SIG-M5 treated with dmso at 0.1 percent for 504 hours (cell line): ENCODE measurements around the gene TENT5C.
A peak's percentile ranks its signal among the peaks of the same experiment; 100 is the strongest.
"Not testable (repeated sequence)": the region's sequence is repeated elsewhere in the genome, so short reads cannot be mapped to it uniquely, and the experiment has no call there.

ENCODE experiments used
- DNase-seq: peaks from one replicate; lab custom pipeline; 2025; ENCODE audit not compliant: unreplicated experiment; lab: John Stamatoyannopoulos, UW

The TENT5C gene

DNA sequence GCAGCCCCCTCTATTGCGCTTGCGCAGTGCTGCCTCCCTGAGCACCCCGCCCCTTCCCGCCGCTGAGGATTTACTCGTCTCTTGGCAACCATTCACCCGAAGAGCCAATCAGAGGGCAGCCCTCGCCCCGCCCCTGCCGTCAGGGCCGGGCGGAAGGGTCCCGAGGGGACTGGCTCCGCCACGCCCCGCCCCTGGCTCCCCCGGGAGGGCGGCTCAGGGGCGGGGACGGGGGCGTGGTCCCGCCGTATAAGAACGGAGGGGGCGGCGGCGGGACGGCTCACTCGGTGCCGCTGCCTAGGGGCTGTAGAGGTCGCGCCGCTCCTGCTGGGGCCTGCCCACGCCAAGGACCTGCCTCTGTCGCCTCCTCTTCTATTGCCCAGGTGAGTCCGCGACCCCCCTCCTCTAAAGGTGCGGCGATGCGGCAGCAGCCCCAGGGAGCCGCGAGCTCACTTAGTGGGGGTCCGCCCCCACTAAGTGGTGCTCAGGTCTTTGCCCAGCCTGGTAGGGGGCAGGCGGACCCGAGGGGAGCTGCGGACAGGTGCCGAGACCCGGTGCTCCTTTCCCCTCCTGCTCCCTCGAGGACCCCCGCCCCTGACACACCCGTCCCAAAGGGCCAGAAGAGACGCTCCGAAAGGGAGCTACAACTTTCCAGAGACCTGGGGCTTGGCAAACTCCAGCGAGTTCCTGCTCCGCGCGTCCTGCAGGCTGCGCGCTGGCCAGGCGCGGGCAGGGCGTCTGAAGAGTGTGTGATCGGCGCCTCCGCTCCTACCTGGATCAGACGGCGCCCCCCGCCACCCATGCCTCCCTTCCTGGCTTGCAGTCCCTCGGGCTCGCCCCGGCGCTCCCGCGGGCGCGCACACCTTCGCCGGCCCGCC, at the start of gene TENT5C:
Gene TENT5C (plus strand): TSS at position 275 of the 875 bp plus-strand sequence. CDS start 16,821 bp downstream, outside the sequence.
- peak; percentile 94 for DNase-seq

DNA sequence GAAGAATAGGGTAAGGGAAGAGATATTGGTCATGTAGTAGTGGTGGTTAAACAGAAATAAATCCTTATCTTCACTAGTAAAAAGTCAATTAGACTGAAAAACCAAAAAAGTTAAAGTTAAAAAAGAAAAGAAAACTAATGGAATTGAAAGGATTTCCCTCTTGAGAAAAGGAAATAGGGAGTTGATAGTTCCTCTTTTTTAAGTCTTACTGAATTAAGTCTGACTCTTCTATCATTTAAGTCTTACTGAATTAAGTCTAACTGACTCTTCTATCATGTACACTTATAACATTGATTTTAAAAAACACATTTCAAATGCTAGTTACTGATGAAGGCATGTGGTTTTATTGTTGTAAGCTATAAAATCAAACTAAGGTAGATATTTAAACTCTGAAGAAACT, 49.5 kb upstream of the TENT5C start:
- DNase-seq, result peak; percentile 3

DNA sequence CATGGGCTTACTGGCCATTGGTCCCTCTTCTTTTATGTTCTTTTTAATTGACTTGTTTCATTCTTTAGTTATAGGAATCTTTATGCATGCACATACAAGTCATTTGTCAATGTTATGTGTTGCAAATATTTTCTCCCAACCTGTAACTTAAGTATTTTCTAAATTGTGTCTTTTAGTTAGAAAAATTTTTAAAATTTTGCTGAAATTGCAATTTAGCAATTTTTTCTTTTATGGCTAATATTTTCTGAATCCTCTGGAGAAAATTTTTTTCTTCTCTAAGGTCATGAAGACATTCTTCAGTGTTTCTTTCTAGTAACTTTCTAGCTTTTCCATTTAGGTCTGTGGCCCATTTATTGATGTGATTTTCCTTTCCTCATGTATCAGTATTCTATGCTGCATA, 48.9 kb upstream of the TENT5C start:
- DNase-seq, result no peak

DNA sequence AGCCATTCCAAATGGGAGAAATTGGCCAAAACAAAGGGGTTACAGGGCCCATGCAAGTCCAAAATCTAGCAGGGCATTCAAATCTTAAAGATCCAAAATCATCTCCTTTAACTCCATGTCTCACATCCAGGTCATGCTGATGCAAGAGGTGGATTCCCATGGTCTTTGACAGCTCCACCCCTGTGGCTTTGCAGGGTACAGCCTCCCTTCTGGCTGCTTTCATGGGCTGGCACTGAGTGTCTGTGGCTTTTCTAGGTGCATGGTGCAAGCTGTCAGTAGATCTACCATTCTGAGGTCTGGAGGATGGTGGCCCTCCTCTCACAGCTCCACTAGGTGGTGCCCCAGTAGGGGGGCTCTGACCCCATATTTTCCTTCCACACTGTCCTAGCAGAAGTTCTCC, 47.4 kb upstream of the TENT5C start:
- not testable (repeated sequence) for DNase-seq

DNA sequence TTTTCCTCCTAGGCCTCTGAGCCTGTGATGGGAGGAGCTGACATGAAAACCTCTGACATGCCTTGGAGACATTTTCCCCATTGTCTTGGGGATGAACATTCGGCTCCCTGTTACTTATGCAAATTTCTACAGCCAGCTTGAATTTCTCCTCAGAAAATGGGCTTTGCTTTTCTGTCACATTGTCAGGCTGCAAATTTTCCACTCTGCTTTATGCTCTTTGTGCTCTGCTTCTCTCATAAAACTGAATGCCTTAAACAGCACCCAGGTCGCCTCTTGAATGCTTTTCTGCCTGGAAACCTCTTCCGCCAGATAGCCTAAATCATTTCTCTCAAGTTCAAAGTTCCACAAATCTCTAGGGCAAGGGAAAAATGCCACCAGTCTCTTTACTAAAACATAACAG, 46.7 kb upstream of the TENT5C start:
- DNase-seq, result no peak

DNA sequence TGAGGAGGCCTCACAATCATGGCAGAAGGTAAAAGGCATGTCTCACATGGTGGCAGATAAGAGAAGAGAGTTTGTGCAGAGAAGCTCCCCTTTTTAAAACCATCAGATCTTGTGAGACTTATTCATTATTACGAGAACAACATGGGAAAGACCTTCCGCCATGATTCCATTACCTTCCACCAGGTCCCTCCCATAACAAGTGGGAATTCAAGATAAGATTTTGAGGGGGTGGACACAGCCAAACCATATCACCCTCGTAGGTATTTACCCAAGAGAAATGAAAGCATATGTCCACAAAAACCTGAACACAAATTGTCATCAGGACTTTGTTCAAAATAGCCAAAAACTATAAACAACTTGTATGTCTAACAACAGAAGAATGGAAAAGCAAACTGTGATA, 45.9 kb upstream of the TENT5C start:
- no peak for DNase-seq

DNA sequence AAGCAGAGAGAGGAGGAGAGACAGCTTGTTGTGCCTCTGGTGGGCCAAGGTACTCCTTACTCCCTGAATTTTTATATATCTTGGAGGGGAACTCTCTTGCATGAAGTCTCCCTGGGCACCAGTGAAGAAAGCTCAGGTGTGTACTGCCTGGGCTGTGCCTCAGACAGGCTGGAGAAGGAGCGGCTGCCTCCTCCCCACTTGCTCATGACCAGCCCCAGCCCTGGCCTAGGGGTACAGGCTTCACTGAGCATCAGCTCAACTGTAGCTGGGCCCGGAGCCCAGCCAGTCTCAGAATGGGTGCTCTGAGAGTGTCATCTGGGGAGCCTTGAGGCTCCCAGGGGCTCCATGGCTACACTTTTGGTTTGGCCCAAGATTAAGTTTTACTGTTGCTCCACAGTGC, 44.8 kb upstream of the TENT5C start:
- DNase-seq, result no peak

DNA sequence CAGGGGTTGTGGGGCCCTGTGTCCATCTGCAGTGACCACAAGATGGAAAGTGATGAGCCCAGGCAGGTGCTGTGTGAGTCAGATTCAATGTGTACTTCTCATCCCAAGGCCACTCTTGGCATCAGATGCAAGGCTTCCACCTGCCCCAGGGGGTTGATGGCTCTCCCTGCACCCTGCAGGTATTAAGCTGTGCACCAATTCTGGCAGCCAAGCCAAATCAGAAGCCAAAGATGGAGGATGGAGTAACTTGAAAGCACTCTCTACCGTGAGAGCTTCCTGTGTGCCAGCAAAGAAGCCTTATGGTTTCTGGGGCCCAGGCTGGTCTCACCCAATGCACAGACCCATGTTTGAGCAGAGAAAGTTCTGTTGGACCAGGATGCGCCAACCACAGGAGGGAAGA, 44.3 kb upstream of the TENT5C start:
- no peak for DNase-seq

DNA sequence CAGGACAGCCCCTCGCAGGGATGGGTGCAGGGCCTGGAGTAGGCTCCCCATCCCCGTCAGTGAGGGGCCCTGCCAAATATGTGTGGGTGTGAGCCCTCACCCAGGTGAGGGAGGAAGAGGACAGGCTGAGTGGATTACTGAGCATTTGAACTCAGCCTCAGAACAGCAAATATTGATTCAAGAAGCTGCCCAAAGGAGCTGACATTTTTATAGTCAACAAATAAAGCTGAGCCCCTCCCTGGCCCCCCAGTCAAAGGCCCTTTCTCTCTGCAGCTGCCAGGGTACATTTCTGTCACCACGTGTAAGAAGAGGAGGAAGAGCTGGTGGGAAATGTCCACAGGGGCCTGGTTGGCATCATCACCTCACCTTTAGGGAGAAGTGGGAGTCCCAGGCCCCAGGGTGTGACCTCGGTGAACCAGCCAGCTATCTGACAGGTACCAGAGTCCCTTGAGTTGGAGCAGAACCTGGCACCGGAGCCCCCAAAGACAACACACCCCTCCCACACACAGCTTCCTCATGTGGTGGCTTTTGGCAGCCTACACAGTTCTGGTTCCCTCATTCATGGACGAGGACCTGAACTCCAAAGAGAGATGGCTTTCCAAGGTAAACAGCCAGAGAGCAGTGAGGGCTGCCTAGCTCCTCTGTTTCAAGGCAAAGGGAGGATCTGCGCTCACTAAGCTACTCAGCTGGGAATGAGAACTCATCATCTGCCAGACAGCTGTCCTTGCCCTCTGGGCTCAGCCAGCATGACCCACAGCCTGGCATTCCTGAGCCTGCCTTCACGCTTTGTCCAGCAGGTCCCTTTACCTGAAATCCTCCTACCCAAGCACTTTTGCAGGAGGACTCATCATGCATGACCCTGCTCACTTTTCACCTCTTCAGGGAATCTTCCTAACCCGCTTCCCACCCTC, 43.0 kb upstream of the TENT5C start:
- peak; percentile 5 for DNase-seq

DNA sequence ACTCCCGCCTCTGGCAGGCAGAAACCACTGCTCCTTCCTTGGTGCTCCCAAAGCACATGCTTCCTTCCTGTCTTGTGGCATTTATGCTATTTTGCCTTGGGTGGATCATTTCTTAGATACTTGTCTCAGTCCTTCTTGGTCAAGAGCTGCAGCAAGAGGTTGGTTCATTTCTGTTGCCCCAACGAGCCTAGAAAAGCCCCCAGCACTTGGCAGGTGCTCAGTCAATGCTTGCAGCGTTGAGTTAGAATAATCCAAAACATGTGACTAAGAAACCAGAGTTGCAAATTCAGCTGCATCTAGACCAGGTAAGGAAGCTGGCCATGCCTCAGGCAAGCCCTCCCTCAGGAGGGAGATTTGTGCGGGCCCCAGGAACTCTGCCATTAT, 42.4 kb upstream of the TENT5C start:
- DNase-seq, result no peak

DNA sequence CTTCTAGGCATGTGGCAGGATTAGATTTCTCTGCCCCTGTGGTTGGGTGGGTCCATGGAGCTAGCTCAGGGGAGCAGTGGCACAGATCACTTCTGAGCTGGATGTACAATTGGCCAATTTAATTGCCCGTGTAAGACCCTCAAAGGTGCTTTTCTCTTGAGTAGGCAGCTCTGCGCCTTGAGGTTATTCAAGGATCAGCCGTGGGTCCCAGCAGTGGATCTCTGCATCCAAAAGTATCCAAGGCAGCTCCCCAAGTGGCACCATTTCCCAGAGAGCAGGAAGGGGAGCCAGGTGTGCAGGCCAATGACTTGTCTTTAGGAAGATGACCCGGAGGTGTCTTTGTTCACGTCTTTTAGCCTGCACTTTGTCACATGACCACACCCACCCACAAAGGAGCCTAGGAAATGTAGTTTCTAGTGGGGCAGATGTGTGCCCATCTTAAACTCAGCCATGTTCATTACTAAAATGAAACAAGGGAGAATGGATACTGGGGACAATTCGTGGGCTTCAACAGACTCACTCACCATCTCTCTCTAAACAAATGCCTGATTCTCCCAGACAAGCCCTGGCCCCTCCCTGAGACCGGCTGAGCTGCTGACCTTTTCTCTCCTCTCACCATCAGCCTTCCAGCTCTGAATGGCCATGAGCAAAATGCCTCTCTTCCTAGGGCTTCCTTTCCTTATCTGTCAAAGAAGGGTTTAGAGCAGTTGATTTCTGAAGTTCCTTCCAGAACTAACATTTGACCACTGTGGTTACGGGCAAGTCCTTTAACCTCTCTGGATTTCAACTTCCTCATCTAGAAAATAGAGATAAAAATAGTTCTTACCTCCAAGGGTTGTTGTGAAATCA, 41.4 kb upstream of the TENT5C start:
- DNase-seq, result peak; percentile 20

DNA sequence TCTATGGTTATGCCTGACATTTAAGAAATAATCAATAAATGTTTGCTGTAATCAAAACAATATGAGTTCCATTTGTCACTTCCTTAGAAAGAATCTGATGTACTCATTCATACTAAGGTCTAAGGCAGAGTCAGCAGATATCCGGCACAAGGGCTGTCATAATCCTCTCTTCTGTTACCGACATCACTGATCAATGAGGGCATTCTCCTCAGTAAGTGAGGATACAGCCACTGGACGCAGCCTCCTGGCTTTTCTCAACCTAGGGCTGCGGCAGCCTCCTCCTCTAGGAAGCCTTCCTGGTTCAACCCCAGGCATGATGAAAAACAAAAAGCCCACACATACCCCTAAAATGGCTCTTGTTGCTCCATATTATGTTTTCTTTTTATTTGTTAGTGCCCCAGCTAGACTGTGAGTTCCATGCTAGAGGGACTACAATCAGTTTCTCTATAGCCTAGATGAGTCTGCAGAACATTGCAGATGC, 40.7 kb upstream of the TENT5C start:
- no peak for DNase-seq

DNA sequence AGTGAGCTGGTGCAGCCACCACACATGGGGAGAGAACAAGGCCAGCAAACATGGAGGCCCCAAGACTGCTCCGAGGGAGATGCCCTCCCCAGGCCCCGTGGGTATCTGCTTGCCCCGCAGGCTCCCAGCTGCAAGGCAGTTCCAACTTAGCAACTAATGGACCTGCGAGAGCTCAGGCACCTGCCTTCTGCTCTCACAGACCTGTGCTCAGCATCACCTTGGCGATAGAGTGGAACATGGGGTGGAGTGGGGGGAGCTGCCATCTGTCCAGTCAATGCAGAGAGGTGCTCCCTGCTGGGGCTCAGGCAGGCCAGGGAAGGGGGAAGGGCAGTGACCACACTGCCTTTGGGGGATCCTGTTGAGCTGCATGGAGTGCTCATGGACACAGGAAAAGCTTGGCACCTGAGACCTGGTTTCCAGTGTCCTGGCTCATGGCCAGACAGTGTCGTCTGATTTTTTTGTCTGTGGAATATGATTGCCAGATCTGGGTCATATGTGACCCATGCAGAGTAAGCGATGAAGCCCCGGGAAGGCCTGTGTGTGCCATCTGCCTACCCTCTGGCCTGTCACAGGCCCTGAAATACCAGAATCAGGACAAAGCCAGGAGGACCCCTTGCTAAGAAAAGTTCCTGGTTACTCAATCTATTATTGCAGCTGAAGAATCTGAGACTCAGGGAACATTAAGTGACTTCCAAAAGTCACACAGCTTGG, 39.9 kb upstream of the TENT5C start:
- DNase-seq, result no peak

DNA sequence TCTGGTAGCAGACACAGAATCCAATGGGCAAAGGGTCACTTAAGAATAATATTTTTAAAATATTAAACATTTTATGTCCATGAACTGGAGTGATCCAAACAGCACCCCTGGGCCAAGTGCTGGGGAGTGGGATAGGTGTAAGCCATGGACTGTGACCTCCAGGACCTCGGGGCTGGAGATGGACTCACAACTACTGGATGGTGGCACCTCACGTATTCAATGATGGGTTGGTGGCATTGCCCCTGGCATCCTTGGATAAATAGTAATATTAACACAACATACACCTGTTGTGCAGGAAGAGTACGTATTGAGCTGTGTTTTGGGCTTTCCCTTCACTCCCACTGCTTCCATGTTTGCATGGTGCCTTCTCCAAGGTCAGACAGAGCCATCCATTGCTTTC, 39.3 kb upstream of the TENT5C start:
- no peak for DNase-seq

DNA sequence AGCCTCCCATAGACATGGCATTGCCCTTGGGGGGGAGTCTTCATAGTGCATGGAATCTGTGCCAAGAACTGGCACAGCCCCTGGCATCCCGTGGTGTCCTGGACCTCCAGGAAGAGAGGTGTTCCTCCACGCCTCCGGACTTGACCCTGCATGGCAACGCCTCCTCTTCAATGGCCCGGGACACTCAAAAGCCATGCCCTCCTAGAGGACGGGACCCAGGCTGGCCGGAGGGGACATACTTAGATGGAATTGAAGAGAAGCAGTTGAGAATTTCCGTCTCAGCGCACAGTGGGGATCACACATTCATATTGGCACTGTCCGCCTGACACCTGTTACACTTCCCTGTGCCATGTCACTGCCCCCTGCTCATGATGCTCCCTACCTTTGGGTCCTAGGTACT, 38.4 kb upstream of the TENT5C start:
- DNase-seq, result no peak

DNA sequence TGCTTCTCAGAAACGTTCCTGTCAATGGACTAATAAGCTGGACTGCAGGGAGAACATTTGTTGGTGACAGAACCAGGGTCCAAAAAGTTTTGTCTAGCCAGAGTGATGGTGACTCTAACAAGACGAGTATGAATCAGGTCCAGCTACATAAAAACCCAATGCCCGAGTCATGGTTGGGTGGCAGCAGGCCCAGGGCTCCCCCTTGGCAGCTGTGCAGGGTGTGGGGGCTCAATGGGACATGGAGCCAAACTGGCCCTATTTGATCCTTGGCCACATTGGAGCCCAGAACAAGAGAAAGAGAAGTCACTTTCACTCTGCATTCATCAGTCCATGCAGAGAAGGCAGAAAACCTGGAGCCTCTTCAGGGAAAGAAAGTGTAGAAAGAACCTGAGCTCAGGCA, 37.9 kb upstream of the TENT5C start:
- DNase-seq, result no peak

DNA sequence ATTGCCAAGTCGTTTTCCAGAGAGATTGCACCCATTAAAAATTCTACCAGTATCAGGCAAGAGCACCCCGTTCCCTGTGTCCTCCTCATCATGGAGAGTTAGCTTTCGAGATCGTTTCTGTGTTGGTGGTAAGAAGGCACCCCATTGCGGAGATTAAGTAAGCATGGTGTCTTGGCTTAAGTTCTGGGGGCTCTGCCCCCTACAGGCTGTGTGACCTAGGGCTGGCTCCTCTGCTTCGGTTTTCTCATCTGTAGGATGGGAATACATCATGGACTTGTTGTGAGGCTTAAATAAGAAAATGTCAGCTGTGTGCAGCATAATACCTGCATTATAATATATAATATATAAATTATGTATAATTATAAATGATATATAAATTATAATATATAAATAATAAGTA, 36.8 kb upstream of the TENT5C start:
- DNase-seq, result no peak

DNA sequence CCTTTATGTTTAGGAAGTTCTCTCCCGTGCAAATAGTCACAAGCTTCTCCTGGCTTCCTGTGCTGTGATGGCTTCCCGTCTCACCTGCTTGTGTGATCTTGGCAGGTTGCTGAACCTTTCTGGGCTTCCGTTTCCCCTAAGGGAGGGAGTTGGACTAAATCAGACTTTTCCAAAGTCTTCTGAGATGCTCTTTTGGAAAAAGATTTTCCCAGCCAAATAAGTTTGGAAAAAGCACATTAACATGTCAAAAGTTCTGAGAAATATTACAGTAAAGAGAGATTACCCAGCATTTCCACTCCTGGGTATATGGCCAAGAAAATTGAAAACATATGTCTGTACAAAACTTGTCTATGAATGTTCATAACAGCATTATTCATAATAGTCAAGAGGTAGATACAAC, 36.0 kb upstream of the TENT5C start:
- DNase-seq, result no peak

DNA sequence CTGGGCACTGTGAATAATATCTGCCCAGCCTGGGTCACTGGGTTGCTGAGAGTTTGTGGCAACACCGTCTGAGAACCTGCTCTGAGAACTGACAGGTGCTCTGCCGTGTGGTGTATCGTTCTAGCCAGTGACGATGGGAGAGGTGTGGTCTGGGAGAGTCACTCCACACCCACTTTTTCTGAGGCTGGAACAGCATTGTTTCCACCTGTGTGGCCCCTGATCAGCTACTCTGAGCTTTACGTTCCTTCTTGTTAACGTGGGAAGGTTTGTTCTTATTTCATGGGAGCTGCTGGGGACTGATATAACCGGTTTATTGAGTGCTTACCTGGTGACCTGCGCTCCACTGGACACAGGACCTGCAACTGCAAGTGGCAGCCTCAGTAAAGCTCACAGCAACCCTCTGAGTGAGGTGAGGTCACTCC, 34.8 kb upstream of the TENT5C start:
- DNase-seq, result peak; percentile 77

DNA sequence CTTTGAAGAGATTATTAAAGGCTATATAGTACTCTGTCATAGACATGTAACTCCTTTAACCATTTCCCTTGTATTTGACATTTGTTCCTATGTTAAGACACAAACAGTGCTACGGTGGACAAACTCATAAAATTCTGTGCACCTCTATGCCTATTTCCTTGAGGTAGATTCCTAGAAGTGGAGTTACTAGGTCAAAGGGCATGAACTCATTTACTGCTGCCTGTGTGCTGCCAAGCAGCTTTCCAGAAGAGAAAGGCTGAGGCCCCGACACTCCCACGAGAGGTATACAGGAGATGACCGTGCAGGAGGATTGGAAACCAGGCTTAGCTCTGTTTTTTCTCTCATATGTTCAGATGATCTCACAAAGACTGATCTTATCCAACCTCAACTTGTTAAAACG, 34.4 kb upstream of the TENT5C start:
- DNase-seq, result no peak
